GM12892 (cell line): ENCODE results near the gene ONECUT2.

Experiments used
- POLR2A ChIP-seq: IDR thresholded peaks from 2 replicates; pipeline ENCODE4 v1.6.1; 2011; ENCODE audit warnings: low read depth, low read length, control low read depth
- TAF1 ChIP-seq: IDR thresholded peaks from 2 replicates; pipeline ENCODE4 v1.6.1; 2011; ENCODE audit warnings: low read depth, mild to moderate bottlenecking, control low read depth, low read length, borderline replicate concordance

DNA sequence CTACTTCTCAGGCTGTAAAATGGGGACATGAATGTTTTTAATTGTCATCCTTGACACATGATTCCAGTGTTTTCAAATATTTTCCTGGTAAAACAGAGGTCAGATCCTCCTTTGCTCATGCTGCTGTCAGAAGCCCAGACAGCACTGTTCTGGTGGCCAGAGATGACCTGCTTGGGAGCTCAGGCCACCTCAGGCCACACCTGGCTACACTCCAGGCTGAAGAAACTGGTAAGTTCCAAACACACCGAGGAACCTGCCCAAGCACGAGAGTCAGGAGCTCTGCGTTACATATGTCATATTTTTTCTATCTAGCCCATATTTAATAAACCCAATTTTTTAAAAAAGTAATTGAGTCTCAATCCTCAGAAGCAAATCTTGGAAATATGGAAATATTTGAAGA lies 103.4 kb downstream of the ONECUT2 start:
- TF ChIP-seq TAF1: no peak
- no peak for TF ChIP-seq POLR2A
